ENCODE data around the gene DENND1B.

DNA sequence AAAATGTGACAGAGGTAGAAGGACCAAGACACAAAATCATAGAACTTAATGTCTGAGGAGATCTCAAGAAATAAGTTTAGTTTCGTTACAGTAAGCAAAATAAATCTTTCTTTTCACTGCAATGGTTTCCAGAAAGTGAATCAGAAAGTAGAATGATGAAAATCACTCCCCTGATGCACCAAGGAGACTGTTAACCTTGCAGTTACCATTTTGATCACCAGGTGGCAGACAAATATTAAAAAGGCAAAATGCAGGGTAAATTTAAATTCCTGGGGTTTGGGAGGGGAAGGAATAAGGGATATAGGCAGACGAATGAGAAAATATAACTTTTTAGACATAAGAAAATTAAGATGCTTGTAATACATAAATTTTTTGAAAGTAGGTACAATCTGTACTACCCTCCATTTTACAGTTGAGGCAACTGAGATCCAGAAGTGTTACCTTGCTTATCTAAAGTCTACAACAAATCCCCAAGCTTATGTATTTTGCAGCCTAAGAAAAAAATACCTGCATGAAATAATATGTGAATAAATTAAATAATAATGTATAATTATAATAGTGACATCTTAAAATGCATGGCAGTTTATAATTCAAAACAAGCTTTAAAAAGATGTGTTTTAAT is 254.1 kb downstream of the DENND1B start:
- TF ChIP-seq, protein P1, sequence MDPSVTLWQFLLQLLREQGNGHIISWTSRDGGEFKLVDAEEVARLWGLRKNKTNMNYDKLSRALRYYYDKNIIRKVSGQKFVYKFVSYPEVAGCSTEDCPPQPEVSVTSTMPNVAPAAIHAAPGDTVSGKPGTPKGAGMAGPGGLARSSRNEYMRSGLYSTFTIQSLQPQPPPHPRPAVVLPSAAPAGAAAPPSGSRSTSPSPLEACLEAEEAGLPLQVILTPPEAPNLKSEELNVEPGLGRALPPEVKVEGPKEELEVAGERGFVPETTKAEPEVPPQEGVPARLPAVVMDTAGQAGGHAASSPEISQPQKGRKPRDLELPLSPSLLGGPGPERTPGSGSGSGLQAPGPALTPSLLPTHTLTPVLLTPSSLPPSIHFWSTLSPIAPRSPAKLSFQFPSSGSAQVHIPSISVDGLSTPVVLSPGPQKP (IDR thresholded peaks at IDR 0.05; ENCODE audit: low read depth, low read length), result no peak
- TF ChIP-seq POLR2A (IDR thresholded peaks at IDR 0.05; ENCODE audit: low read length) (no peak), SMC3 (IDR thresholded peaks at IDR 0.05) (peak; percentile 69), RCOR1 (IDR thresholded peaks at IDR 0.05; ENCODE audit: low read depth, low read length) (no peak), MAFK (IDR thresholded peaks at IDR 0.05; ENCODE audit: partially characterized antibody) (no peak), EP300 (IDR thresholded peaks at IDR 0.05) (no peak), MYC (IDR thresholded peaks at IDR 0.05; ENCODE audit: borderline replicate concordance, low read length) (no peak), RAD21 (conservative IDR thresholded peaks at IDR 0.05 in 1 of 2, IDR thresholded peaks at IDR 0.05 in 1 of 2) (peak; percentile 54 to 61; a peak in 4 of 5 replicates), JUNB (IDR thresholded peaks at IDR 0.05) (no peak)
- TF ChIP-seq, protein P2, sequence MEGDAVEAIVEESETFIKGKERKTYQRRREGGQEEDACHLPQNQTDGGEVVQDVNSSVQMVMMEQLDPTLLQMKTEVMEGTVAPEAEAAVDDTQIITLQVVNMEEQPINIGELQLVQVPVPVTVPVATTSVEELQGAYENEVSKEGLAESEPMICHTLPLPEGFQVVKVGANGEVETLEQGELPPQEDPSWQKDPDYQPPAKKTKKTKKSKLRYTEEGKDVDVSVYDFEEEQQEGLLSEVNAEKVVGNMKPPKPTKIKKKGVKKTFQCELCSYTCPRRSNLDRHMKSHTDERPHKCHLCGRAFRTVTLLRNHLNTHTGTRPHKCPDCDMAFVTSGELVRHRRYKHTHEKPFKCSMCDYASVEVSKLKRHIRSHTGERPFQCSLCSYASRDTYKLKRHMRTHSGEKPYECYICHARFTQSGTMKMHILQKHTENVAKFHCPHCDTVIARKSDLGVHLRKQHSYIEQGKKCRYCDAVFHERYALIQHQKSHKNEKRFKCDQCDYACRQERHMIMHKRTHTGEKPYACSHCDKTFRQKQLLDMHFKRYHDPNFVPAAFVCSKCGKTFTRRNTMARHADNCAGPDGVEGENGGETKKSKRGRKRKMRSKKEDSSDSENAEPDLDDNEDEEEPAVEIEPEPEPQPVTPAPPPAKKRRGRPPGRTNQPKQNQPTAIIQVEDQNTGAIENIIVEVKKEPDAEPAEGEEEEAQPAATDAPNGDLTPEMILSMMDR (IDR thresholded peaks at IDR 0.05), result peak; percentile 75
- TF ChIP-seq, protein P3, sequence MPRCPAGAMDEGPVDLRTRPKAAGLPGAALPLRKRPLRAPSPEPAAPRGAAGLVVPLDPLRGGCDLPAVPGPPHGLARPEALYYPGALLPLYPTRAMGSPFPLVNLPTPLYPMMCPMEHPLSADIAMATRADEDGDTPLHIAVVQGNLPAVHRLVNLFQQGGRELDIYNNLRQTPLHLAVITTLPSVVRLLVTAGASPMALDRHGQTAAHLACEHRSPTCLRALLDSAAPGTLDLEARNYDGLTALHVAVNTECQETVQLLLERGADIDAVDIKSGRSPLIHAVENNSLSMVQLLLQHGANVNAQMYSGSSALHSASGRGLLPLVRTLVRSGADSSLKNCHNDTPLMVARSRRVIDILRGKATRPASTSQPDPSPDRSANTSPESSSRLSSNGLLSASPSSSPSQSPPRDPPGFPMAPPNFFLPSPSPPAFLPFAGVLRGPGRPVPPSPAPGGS (IDR thresholded peaks at IDR 0.05), result no peak

Data from A549 (cell line).